SK-N-SH treated with all-trans-retinoic acid at 6 μM for 48 hours (cell line): ENCODE measurements around the gene DMAP1.

Experiments used
- ATAC-seq: fragments of 200-7000 bp; cut with Tn5 transposase; 3 replicates; pipeline ENCODE4 v1.9.1; 2020; ENCODE audit warnings: mild to moderate bottlenecking, moderate library complexity
- ARNTL ChIP-seq: fragments of 450-650 bp; formaldehyde crosslinking; IDR thresholded peaks from 2 replicates; pipeline ENCODE4 v1.5.0; 2020; ENCODE audit warnings: low read depth, mild to moderate bottlenecking, moderate library complexity, borderline replicate concordance
- BACH2 ChIP-seq: fragments of 250-450 bp; sonication (Bioruptor Pico); IDR thresholded peaks from 2 replicates; pipeline ENCODE4 v1.9.0; 2021; ENCODE audit warnings: mild to moderate bottlenecking, borderline replicate concordance
- CSDC2 ChIP-seq: fragments of 250-450 bp; sonication (Bioruptor Pico); IDR thresholded peaks from 2 replicates; pipeline ENCODE4 v1.5.0; 2020; ENCODE audit warnings: mild to moderate bottlenecking, moderate library complexity
- CSRNP3 ChIP-seq: fragments of 250-450 bp; sonication (Bioruptor Pico); IDR thresholded peaks from 2 replicates; pipeline ENCODE4 v1.5.1; 2021; ENCODE audit warnings: mild to moderate bottlenecking, moderate library complexity
- ESRRG ChIP-seq: fragments of 250-450 bp; sonication (Bioruptor Pico); IDR thresholded peaks from 2 replicates; pipeline ENCODE4 v1.6.1; 2021; ENCODE audit warnings: mild to moderate bottlenecking
- GLIS3 ChIP-seq: fragments of 250-450 bp; sonication (Bioruptor Pico); IDR thresholded peaks from 2 replicates; pipeline ENCODE4 v1.5.0; 2020; ENCODE audit warnings: mild to moderate bottlenecking, moderate library complexity
- ISL1 ChIP-seq: fragments of 250-450 bp; sonication (Bioruptor Pico); IDR thresholded peaks from 2 replicates; pipeline ENCODE4 v2.1.2; 2022; ENCODE audit warnings: mild to moderate bottlenecking, moderate library complexity
- OSR1 ChIP-seq: fragments of 250-450 bp; sonication (Bioruptor Pico); IDR thresholded peaks from 2 replicates; pipeline ENCODE4 v1.8.0; 2022; ENCODE audit warnings: moderate library complexity, mild to moderate bottlenecking, inconsistent platforms
- POU6F1 ChIP-seq: fragments of 250-450 bp; sonication (Bioruptor Pico); IDR thresholded peaks from 2 replicates; pipeline ENCODE4 v1.8.0; 2021; ENCODE audit warnings: low read depth, mild to moderate bottlenecking, moderate library complexity, borderline replicate concordance
- PPARA ChIP-seq: fragments of 250-450 bp; sonication (Bioruptor Pico); IDR thresholded peaks from 2 replicates; pipeline ENCODE4 v1.5.0; 2020; ENCODE audit warnings: mild to moderate bottlenecking, borderline replicate concordance
- RARB ChIP-seq: fragments of 250-450 bp; sonication (Bioruptor Pico); IDR thresholded peaks from 2 replicates; pipeline ENCODE4 v1.8.0; 2021; ENCODE audit warnings: mild to moderate bottlenecking, moderate library complexity
- SNAI2 ChIP-seq: fragments of 250-450 bp; sonication (Bioruptor Pico); IDR thresholded peaks from 2 replicates; pipeline ENCODE4 v1.5.0; 2020; ENCODE audit warnings: mild to moderate bottlenecking, moderate library complexity
- TCF4 ChIP-seq: fragments of 250-450 bp; sonication (Bioruptor Pico); IDR thresholded peaks from 2 replicates; pipeline ENCODE4 v1.8.0; 2021; ENCODE audit warnings: mild to moderate bottlenecking, moderate library complexity, borderline replicate concordance
- TOX ChIP-seq: fragments of 250-450 bp; sonication (Bioruptor Pico); IDR thresholded peaks from 2 replicates; pipeline ENCODE4 v1.8.0; 2021; ENCODE audit warnings: mild to moderate bottlenecking, moderate library complexity, borderline replicate concordance
- TSHZ2 ChIP-seq: fragments of 250-450 bp; sonication (Bioruptor Pico); IDR thresholded peaks from 2 replicates; pipeline ENCODE4 v1.5.0; 2020; ENCODE audit warnings: mild to moderate bottlenecking, moderate library complexity
- ZC3H10 ChIP-seq: fragments of 250-450 bp; sonication (Bioruptor Pico); IDR thresholded peaks from 2 replicates; pipeline ENCODE4 v1.5.1; 2021; ENCODE audit warnings: mild to moderate bottlenecking, moderate library complexity
- ZFP3 ChIP-seq: fragments of 250-450 bp; sonication (Bioruptor Pico); IDR thresholded peaks from 2 replicates; pipeline ENCODE4 v1.5.0; 2020; ENCODE audit warnings: mild to moderate bottlenecking, moderate library complexity
- ZNF565 ChIP-seq: fragments of 450-650 bp; formaldehyde crosslinking; conservative IDR thresholded peaks from 2 replicates; pipeline ENCODE4 v1.5.0; 2020; ENCODE audit warnings: low read depth, mild to moderate bottlenecking, moderate library complexity
- ZNF70 ChIP-seq: fragments of 450-650 bp; formaldehyde crosslinking; IDR thresholded peaks from 2 replicates; pipeline ENCODE4 v1.5.0; 2020; ENCODE audit warnings: mild to moderate bottlenecking, moderate library complexity

Gene DMAP1

GRCh38 chr1:44260792-44261170 lies 47.5 kb downstream of the DMAP1 start (continued):
- TF ChIP-seq TSHZ2 (CRISPR knock-in tag) (no peak), OSR1 (no peak)

- ATAC-seq, result no peak
- TF ChIP-seq ZNF565 (CRISPR knock-in tag) (no peak), POU6F1 (no peak), ZNF70 (CRISPR knock-in tag) (no peak)
- TF ChIP-seq, all 23 proteins: peak for 0
These were observed 48.0 kb downstream of the DMAP1 start for GRCh38 chr1:44261171-44261817.

GRCh38 chr1:44261962-44262361 lies 48.7 kb downstream of the DMAP1 start:
- no peak for ATAC-seq
- TF ChIP-seq GLIS3 (no peak), PPARA (CRISPR knock-in tag) (no peak), BACH2 (CRISPR knock-in tag) (no peak), RARB (CRISPR knock-in tag) (no peak), ARNTL (CRISPR knock-in tag) (no peak)

GRCh38 chr1:44262414-44262813 lies 49.1 kb downstream of the DMAP1 start:
- TF ChIP-seq SNAI2 (CRISPR knock-in tag), result no peak
- TF ChIP-seq OSR1, result no peak
- no peak for TF ChIP-seq ZNF565 (CRISPR knock-in tag)
- TF ChIP-seq PPARA (CRISPR knock-in tag), result no peak
- TF ChIP-seq GLIS3, result no peak
- no peak for TF ChIP-seq CSDC2 (CRISPR knock-in tag)
- TF ChIP-seq, all 23 proteins: peak for 0
- no peak for ATAC-seq

- TF ChIP-seq TCF4 (CRISPR knock-in tag) (no peak), ZFP3 (no peak), ESRRG (CRISPR knock-in tag) (no peak), ZNF70 (CRISPR knock-in tag) (no peak), CSDC2 (CRISPR knock-in tag) (no peak)
- no peak for ATAC-seq
These were observed 49.7 kb downstream of the DMAP1 start for GRCh38 chr1:44262816-44263567.

- ATAC-seq, result no peak
- TF ChIP-seq ESRRG (CRISPR knock-in tag) (no peak), ISL1 (CRISPR knock-in tag) (no peak), OSR1 (no peak), POU6F1 (no peak), CSRNP3 (CRISPR knock-in tag) (no peak), TCF4 (CRISPR knock-in tag) (no peak), ZC3H10 (no peak), ARNTL (CRISPR knock-in tag) (no peak), PPARA (CRISPR knock-in tag) (no peak), TOX (CRISPR knock-in tag) (no peak), RARB (CRISPR knock-in tag) (no peak), ZFP3 (no peak)
These were observed 50.5 kb downstream of the DMAP1 start for GRCh38 chr1:44263568-44264450.
